PC-9 (cell line): ENCODE measurements around the gene EDN1.

Experiments used
- EZH2 ChIP-seq: fragments of 200-600 bp; sonication (generic); IDR thresholded peaks from 2 replicates; pipeline ENCODE4 v1.8.0; 2017; ENCODE audit warnings: antibody characterized with exemption, low read depth
- TF ChIP-seq, protein P1 (sequence below): fragments of 200-600 bp; sonication (generic); conservative IDR thresholded peaks from 2 replicates; pipeline ENCODE4 v1.6.1; 2017; ENCODE audit warnings: mixed run types, antibody characterized with exemption, mild to moderate bottlenecking, moderate library complexity

DNA sequence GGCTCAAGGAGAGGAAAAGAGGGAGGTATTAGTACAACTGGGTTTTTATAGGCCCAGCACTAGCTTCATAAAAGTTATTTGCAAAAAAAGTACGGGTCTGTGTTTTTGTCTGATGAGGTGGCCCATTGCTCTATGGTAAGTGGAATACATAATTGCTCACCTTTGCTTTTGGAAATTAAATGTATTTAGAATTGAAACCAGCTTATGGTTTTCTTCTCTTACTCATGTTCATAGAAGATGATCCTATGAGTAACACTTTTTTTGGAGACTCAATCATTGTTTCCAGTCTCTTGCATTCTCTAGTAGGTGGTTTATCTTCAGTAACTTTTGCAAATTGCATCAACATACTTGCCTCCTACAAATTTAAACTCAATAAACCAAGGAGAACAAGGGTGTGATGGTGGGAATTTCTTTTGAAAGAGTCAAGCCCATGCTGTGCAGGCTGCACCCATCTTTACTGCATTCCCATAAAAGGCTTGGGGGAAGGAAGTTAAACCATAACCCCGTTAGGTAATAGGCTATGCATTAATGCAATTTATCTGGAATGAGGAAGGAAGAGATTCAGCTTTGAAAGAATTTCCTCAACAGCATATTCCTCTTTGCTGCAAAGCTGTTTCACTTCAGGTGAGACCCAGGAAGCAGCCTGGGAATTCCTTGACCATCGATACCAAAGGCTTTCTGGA lies 48.5 kb upstream of the EDN1 start:
- TF ChIP-seq, protein P1, sequence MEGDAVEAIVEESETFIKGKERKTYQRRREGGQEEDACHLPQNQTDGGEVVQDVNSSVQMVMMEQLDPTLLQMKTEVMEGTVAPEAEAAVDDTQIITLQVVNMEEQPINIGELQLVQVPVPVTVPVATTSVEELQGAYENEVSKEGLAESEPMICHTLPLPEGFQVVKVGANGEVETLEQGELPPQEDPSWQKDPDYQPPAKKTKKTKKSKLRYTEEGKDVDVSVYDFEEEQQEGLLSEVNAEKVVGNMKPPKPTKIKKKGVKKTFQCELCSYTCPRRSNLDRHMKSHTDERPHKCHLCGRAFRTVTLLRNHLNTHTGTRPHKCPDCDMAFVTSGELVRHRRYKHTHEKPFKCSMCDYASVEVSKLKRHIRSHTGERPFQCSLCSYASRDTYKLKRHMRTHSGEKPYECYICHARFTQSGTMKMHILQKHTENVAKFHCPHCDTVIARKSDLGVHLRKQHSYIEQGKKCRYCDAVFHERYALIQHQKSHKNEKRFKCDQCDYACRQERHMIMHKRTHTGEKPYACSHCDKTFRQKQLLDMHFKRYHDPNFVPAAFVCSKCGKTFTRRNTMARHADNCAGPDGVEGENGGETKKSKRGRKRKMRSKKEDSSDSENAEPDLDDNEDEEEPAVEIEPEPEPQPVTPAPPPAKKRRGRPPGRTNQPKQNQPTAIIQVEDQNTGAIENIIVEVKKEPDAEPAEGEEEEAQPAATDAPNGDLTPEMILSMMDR, result no peak
- TF ChIP-seq EZH2, result no peak
